Measurements from ENCODE around the gene NPEPPS. TPM values are rescaled to one million over a fixed set of nuclear protein-coding genes. Genes with fewer than 3 reads are reported as not detected.
A peak's percentile ranks its signal among the peaks of the same experiment; 100 is the strongest.

The NPEPPS gene
- total and polyA plus RNA-seq, 2 of the 13 experiments (the other 11 are each of a cell fraction or from before 2014, with no cell fraction given) = 53.5 to 127 TPM

DNA sequence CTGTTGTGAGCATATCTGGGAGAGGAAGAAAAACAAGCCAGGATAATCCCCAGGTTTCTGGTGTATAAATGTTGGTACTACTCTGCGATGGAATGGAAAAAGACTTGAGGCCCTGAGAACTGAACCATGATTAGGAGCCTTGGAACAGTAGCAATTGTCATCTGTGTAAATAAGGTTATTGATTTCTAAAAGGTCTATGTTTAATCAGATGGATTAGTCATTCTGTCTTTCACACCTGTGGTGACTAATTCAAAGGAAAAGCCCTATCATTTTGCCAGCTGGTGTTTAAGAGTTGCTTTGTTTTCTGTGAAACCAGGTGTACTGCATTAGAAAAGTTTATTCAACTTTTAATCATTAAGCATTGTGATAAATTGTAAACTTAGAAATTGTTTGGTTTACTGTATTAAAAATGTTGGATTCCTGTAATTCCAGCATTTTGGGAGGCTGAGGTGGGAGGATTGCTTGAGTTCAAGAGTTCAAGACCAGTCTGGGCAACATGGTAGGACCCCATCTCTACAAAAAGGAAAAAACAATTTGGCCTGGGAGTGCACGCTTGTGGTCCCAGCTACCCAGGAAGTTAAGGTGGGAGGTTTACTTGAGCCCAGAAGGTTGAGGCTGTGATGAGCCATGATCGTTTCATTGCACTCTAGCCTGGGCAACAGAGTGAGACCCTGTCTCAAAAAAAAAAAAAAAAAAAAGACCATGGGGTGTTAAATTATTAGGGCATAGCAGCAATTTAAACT lies 89.8 kb downstream of the NPEPPS start (continued):
- TF ChIP-seq, protein P1, sequence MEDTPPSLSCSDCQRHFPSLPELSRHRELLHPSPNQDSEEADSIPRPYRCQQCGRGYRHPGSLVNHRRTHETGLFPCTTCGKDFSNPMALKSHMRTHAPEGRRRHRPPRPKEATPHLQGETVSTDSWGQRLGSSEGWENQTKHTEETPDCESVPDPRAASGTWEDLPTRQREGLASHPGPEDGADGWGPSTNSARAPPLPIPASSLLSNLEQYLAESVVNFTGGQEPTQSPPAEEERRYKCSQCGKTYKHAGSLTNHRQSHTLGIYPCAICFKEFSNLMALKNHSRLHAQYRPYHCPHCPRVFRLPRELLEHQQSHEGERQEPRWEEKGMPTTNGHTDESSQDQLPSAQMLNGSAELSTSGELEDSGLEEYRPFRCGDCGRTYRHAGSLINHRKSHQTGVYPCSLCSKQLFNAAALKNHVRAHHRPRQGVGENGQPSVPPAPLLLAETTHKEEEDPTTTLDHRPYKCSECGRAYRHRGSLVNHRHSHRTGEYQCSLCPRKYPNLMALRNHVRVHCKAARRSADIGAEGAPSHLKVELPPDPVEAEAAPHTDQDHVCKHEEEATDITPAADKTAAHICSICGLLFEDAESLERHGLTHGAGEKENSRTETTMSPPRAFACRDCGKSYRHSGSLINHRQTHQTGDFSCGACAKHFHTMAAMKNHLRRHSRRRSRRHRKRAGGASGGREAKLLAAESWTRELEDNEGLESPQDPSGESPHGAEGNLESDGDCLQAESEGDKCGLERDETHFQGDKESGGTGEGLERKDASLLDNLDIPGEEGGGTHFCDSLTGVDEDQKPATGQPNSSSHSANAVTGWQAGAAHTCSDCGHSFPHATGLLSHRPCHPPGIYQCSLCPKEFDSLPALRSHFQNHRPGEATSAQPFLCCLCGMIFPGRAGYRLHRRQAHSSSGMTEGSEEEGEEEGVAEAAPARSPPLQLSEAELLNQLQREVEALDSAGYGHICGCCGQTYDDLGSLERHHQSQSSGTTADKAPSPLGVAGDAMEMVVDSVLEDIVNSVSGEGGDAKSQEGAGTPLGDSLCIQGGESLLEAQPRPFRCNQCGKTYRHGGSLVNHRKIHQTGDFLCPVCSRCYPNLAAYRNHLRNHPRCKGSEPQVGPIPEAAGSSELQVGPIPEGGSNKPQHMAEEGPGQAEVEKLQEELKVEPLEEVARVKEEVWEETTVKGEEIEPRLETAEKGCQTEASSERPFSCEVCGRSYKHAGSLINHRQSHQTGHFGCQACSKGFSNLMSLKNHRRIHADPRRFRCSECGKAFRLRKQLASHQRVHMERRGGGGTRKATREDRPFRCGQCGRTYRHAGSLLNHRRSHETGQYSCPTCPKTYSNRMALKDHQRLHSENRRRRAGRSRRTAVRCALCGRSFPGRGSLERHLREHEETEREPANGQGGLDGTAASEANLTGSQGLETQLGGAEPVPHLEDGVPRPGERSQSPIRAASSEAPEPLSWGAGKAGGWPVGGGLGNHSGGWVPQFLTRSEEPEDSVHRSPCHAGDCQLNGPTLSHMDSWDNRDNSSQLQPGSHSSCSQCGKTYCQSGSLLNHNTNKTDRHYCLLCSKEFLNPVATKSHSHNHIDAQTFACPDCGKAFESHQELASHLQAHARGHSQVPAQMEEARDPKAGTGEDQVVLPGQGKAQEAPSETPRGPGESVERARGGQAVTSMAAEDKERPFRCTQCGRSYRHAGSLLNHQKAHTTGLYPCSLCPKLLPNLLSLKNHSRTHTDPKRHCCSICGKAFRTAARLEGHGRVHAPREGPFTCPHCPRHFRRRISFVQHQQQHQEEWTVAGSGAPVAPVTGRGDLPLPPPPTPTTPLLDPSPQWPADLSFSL (CRISPR knock-in tag; IDR thresholded peaks at IDR 0.05) = no peak
- TF ChIP-seq RFXAP (CRISPR knock-in tag; IDR thresholded peaks at IDR 0.05; ENCODE audit: borderline replicate concordance) (no peak), SIX1 (CRISPR knock-in tag; IDR thresholded peaks at IDR 0.05; ENCODE audit: borderline replicate concordance) (0 out of 2 replicates have a peak, but pooled peaks have one; percentile 47), FOXA3 (CRISPR knock-in tag; IDR thresholded peaks at IDR 0.05) (peak; percentile 92), RXRB (CRISPR knock-in tag; IDR thresholded peaks at IDR 0.05; ENCODE audit: borderline replicate concordance) (0 out of 2 replicates have a peak, but pooled peaks have one; percentile 31), ZNF703 (CRISPR knock-in tag; IDR thresholded peaks at IDR 0.05; ENCODE audit: borderline replicate concordance) (no peak), GABPB1 (CRISPR knock-in tag; IDR thresholded peaks at IDR 0.05) (no peak), ZNF709 (CRISPR knock-in tag; IDR thresholded peaks at IDR 0.05) (no peak), SOX5 (CRISPR knock-in tag; IDR thresholded peaks at IDR 0.05; ENCODE audit: borderline replicate concordance) (peak; percentile 89), FOXJ3 (CRISPR knock-in tag; IDR thresholded peaks at IDR 0.05; ENCODE audit: borderline replicate concordance) (no peak)
- TF ChIP-seq, protein P2, sequence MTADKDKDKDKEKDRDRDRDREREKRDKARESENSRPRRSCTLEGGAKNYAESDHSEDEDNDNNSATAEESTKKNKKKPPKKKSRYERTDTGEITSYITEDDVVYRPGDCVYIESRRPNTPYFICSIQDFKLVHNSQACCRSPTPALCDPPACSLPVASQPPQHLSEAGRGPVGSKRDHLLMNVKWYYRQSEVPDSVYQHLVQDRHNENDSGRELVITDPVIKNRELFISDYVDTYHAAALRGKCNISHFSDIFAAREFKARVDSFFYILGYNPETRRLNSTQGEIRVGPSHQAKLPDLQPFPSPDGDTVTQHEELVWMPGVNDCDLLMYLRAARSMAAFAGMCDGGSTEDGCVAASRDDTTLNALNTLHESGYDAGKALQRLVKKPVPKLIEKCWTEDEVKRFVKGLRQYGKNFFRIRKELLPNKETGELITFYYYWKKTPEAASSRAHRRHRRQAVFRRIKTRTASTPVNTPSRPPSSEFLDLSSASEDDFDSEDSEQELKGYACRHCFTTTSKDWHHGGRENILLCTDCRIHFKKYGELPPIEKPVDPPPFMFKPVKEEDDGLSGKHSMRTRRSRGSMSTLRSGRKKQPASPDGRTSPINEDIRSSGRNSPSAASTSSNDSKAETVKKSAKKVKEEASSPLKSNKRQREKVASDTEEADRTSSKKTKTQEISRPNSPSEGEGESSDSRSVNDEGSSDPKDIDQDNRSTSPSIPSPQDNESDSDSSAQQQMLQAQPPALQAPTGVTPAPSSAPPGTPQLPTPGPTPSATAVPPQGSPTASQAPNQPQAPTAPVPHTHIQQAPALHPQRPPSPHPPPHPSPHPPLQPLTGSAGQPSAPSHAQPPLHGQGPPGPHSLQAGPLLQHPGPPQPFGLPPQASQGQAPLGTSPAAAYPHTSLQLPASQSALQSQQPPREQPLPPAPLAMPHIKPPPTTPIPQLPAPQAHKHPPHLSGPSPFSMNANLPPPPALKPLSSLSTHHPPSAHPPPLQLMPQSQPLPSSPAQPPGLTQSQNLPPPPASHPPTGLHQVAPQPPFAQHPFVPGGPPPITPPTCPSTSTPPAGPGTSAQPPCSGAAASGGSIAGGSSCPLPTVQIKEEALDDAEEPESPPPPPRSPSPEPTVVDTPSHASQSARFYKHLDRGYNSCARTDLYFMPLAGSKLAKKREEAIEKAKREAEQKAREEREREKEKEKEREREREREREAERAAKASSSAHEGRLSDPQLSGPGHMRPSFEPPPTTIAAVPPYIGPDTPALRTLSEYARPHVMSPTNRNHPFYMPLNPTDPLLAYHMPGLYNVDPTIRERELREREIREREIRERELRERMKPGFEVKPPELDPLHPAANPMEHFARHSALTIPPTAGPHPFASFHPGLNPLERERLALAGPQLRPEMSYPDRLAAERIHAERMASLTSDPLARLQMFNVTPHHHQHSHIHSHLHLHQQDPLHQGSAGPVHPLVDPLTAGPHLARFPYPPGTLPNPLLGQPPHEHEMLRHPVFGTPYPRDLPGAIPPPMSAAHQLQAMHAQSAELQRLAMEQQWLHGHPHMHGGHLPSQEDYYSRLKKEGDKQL (CRISPR knock-in tag; IDR thresholded peaks at IDR 0.05; ENCODE audit: low read depth) = peak; percentile 90
- TF ChIP-seq, protein P3, sequence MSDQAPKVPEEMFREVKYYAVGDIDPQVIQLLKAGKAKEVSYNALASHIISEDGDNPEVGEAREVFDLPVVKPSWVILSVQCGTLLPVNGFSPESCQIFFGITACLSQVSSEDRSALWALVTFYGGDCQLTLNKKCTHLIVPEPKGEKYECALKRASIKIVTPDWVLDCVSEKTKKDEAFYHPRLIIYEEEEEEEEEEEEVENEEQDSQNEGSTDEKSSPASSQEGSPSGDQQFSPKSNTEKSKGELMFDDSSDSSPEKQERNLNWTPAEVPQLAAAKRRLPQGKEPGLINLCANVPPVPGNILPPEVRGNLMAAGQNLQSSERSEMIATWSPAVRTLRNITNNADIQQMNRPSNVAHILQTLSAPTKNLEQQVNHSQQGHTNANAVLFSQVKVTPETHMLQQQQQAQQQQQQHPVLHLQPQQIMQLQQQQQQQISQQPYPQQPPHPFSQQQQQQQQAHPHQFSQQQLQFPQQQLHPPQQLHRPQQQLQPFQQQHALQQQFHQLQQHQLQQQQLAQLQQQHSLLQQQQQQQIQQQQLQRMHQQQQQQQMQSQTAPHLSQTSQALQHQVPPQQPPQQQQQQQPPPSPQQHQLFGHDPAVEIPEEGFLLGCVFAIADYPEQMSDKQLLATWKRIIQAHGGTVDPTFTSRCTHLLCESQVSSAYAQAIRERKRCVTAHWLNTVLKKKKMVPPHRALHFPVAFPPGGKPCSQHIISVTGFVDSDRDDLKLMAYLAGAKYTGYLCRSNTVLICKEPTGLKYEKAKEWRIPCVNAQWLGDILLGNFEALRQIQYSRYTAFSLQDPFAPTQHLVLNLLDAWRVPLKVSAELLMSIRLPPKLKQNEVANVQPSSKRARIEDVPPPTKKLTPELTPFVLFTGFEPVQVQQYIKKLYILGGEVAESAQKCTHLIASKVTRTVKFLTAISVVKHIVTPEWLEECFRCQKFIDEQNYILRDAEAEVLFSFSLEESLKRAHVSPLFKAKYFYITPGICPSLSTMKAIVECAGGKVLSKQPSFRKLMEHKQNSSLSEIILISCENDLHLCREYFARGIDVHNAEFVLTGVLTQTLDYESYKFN (CRISPR knock-in tag; conservative IDR thresholded peaks at IDR 0.05) = no peak
